ENCODE data around the gene COL5A3. TPM values are rescaled to one million over a fixed set of nuclear protein-coding genes. Genes with fewer than 3 reads are reported as not detected.
A peak's percentile ranks its signal among the peaks of the same experiment; 100 is the strongest.
"Not testable (repeated sequence)": the region's sequence is repeated elsewhere in the genome, so short reads cannot be mapped to it uniquely, and the experiment has no call there.

The COL5A3 gene
- total and polyA plus RNA-seq, 3 donors from 2014 or later: 5.5 to 7.6 (median 7.0) TPM

- Histone ChIP-seq H3K4me1 (no peaks in the 10 kb centered on the region), H3K4me3 (no peak overlapping the region), H3K9me3 (no peaks in the 10 kb centered on the region), H3K36me3 (ENCODE audit: low read depth, missing control alignments) (no peaks in the 10 kb centered on the region), H3K27me3 (no peaks in the 10 kb centered on the region), H3K27ac (no peak overlapping the region)
- no peak for DNase-seq
- 60 to 69% methylated on average over 8 of the region's 8 CpGs for WGBS, 2 donors
- intact Hi-C loops (cut with DNase I; ENCODE audit: low total_unique reads): no loop called here
- TF ChIP-seq POLR2A (IDR thresholded peaks at IDR 0.05) (no peak), CTCF (IDR thresholded peaks at IDR 0.05) (no peak)
These were observed 23.3 kb upstream of the COL5A3 start for GRCh38 chr19:10033614-10034013.

GRCh38 chr19:10027158-10027997, 17.1 kb upstream of the COL5A3 start:
- no peaks in the 10 kb centered on the region for H3K36me3 ChIP-seq (ENCODE audit: low read depth, missing control alignments)
- no peak overlapping the region for H3K4me3 ChIP-seq
- H3K27me3 ChIP-seq: no peaks in the 10 kb centered on the region
- intact Hi-C loops (cut with DNase I; ENCODE audit: low total_unique reads): no loop called here
- no peak for TF ChIP-seq POLR2A (IDR thresholded peaks at IDR 0.05)
- peak; percentile 93 to 98 (median 93) for TF ChIP-seq CTCF (IDR thresholded peaks at IDR 0.05)
- H3K9me3 ChIP-seq: no peaks in the 10 kb centered on the region
- H3K4me1 ChIP-seq: peaks cover 5% of the 10 kb centered on the region
- H3K27ac ChIP-seq: no peak overlapping the region
- peak; percentile 96 for DNase-seq
- 7 to 8% methylated on average over 28 to 29 of the region's 29 CpGs for WGBS, 2 donors

- TF ChIP-seq CTCF (IDR thresholded peaks at IDR 0.05) (no peak), POLR2A (IDR thresholded peaks at IDR 0.05) (no peak)
- intact Hi-C loops (cut with DNase I; ENCODE audit: low total_unique reads): no loop called here
- no peak for DNase-seq
- H3K9me3 ChIP-seq: no peaks in the 10 kb centered on the region
- WGBS, 2 donors: 89 to 94% methylated on average over 3 of the region's 3 CpGs
- H3K36me3 ChIP-seq (ENCODE audit: low read depth, missing control alignments): no peaks in the 10 kb centered on the region
- H3K4me3 ChIP-seq: no peak overlapping the region
- H3K27me3 ChIP-seq: no peaks in the 10 kb centered on the region
- H3K27ac ChIP-seq: no peak overlapping the region
- H3K4me1 ChIP-seq: peaks cover 5% of the 10 kb centered on the region
These were observed 16.4 kb upstream of the COL5A3 start for GRCh38 chr19:10026744-10027143.

- H3K9me3 ChIP-seq; H3K27ac ChIP-seq; H3K4me1 ChIP-seq; intact Hi-C loops (cut with DNase I; ENCODE audit: low total_unique reads); H3K4me3 ChIP-seq; H3K27me3 ChIP-seq; H3K36me3 ChIP-seq (ENCODE audit: low read depth, missing control alignments); DNase-seq: not testable (repeated sequence)
- WGBS, 2 donors: 97 to 98% methylated on average over 5 of the region's 5 CpGs
These were observed 12.8 kb upstream of the COL5A3 start for GRCh38 chr19:10023096-10023495.

- 77 to 100% methylated on average over 2 of the region's 2 CpGs for WGBS, 2 donors
- intact Hi-C loops (cut with DNase I; ENCODE audit: low total_unique reads): no loop called here
- Histone ChIP-seq H3K4me3 (no peak overlapping the region), H3K27me3 (no peaks in the 10 kb centered on the region), H3K4me1 (no peaks in the 10 kb centered on the region), H3K9me3 (no peaks in the 10 kb centered on the region), H3K36me3 (ENCODE audit: low read depth, missing control alignments) (no peaks in the 10 kb centered on the region), H3K27ac (no peak overlapping the region)
- no peak for DNase-seq
- no peak for TF ChIP-seq CTCF (IDR thresholded peaks at IDR 0.05)
- TF ChIP-seq POLR2A (IDR thresholded peaks at IDR 0.05): no peak
These were observed 11.6 kb upstream of the COL5A3 start for GRCh38 chr19:10021863-10022262.

Measured in testis (tissue), 3 donors.